Type B pancreatic cell (in vitro differentiated cells): ENCODE results near the gene BMP7. TPM values are rescaled to one million over a fixed set of nuclear protein-coding genes. Genes with fewer than 3 reads are reported as not detected.

ENCODE experiments used
- DNase-seq: peaks from one replicate; pipeline ENCODE4 v3.0.0; 2021; ENCODE audit warnings: mixed read lengths; ENCODE audit not compliant: unreplicated experiment; ENCODE audit errors: extremely low spot score
- H3K27ac Mint-ChIP-seq: 2 replicates; pipeline ENCODE4 v1.8.0; 2021; ENCODE audit warnings: mild to moderate bottlenecking, mixed read lengths
- H3K27me3 Mint-ChIP-seq: 2 replicates; pipeline ENCODE4 v1.8.0; 2021; ENCODE audit warnings: mixed read lengths
- H3K36me3 Mint-ChIP-seq: 2 replicates; pipeline ENCODE4 v1.8.0; 2021; ENCODE audit warnings: mixed read lengths
- H3K4me1 Mint-ChIP-seq: one replicate; pipeline ENCODE4 v1.8.0; 2021; ENCODE audit warnings: mixed read lengths; ENCODE audit not compliant: unreplicated experiment
- H3K4me3 Mint-ChIP-seq: 2 replicates; pipeline ENCODE4 v1.8.0; 2021; ENCODE audit warnings: mild to moderate bottlenecking, mixed read lengths
- H3K9me3 Mint-ChIP-seq: 2 replicates; pipeline ENCODE4 v1.8.0; 2021; ENCODE audit warnings: mixed read lengths
- CTCF ChIP-seq: fragments of 200-600 bp; sonication (generic); conservative IDR thresholded peaks from 2 replicates; pipeline ENCODE4 v1.5.0; 2021; ENCODE audit warnings: antibody characterized with exemption, mild to moderate bottlenecking
- total RNA-seq: library from RNA; stranded (reverse); gene quantifications from 2 replicates; pipeline ENCODE4 v1.2.1, GENCODE V29; 2021; ENCODE audit warnings: low replicate concordance

The BMP7 gene
- total RNA-seq, 1 donor from 2014 or later, result 115 TPM

GRCh38 chr20:57229490-57229889 lies 37.0 kb downstream of the BMP7 start:
- no peaks in the 10 kb centered on the region for H3K27me3 Mint-ChIP-seq

GRCh38 chr20:57225830-57226229 lies 40.6 kb downstream of the BMP7 start:
- no peak overlapping the region for H3K27ac Mint-ChIP-seq
- H3K36me3 Mint-ChIP-seq, result peaks cover 30% of the 10 kb centered on the region
- H3K9me3 Mint-ChIP-seq, result no peaks in the 10 kb centered on the region
- DNase-seq, result no peak
- H3K4me1 Mint-ChIP-seq, result peaks cover 14% of the 10 kb centered on the region
- no peak overlapping the region for H3K4me3 Mint-ChIP-seq
- H3K27me3 Mint-ChIP-seq, result no peaks in the 10 kb centered on the region
- no peak for TF ChIP-seq CTCF

More at GRCh38 chr20:57229490-57229889, 37.0 kb downstream of the BMP7 start:
- Mint-ChIP-seq H3K4me3 (peak overlapping the region; percentile 13), H3K36me3 (peaks cover 35% of the 10 kb centered on the region), H3K27ac (peak overlapping the region; percentile 50), H3K4me1 (peaks cover 39% of the 10 kb centered on the region), H3K9me3 (no peaks in the 10 kb centered on the region)
- no peak for TF ChIP-seq CTCF
- no peak for DNase-seq

GRCh38 chr20:57225197-57225733 lies 41.2 kb downstream of the BMP7 start:
- no peak overlapping the region for H3K4me3 Mint-ChIP-seq
- TF ChIP-seq CTCF, result no peak
- DNase-seq, result no peak
- H3K36me3 Mint-ChIP-seq, result peaks cover 29% of the 10 kb centered on the region
- no peak overlapping the region for H3K27ac Mint-ChIP-seq
- peaks cover 19% of the 10 kb centered on the region for H3K4me1 Mint-ChIP-seq
- H3K27me3 Mint-ChIP-seq, result no peaks in the 10 kb centered on the region
- no peaks in the 10 kb centered on the region for H3K9me3 Mint-ChIP-seq

GRCh38 chr20:57224641-57225138 lies 41.8 kb downstream of the BMP7 start:
- DNase-seq, result no peak
- H3K4me3 Mint-ChIP-seq, result no peak overlapping the region
- peaks cover 29% of the 10 kb centered on the region for H3K36me3 Mint-ChIP-seq
- H3K27me3 Mint-ChIP-seq, result no peaks in the 10 kb centered on the region
- H3K27ac Mint-ChIP-seq, result no peak overlapping the region
- no peak for TF ChIP-seq CTCF
- H3K4me1 Mint-ChIP-seq, result peaks cover 15% of the 10 kb centered on the region
- H3K9me3 Mint-ChIP-seq, result no peaks in the 10 kb centered on the region

GRCh38 chr20:57223648-57224489 lies 42.6 kb downstream of the BMP7 start:
- H3K4me1 Mint-ChIP-seq, result peaks cover 7% of the 10 kb centered on the region
- H3K27ac Mint-ChIP-seq, result no peak overlapping the region
- no peaks in the 10 kb centered on the region for H3K9me3 Mint-ChIP-seq
- H3K27me3 Mint-ChIP-seq, result no peaks in the 10 kb centered on the region
- DNase-seq, result no peak
- peaks cover 22% of the 10 kb centered on the region for H3K36me3 Mint-ChIP-seq
- peak; percentile 16 for TF ChIP-seq CTCF
- no peak overlapping the region for H3K4me3 Mint-ChIP-seq
